ENCODE data around the gene ADCY2. TPM values are rescaled to one million over a fixed set of nuclear protein-coding genes. Genes with fewer than 3 reads are reported as not detected.
"Not testable (repeated sequence)": the region's sequence is repeated elsewhere in the genome, so short reads cannot be mapped to it uniquely, and the experiment has no call there.

ADCY2 gene
- polyA plus RNA-seq, 4 donors: 0.87 to 3.7 (median 2.2) TPM

- H3K9me3 ChIP-seq (ENCODE audit: control insufficient read depth in 2 of 2, insufficient read depth in 1 of 2, low read depth in 1 of 2, low read length in 1 of 2): no peaks in the 10 kb centered on the region
- DNase-seq: no peak
- 51 to 71% (median 63%) methylated on average over 12 of the region's 12 CpGs for WGBS, 3 donors
- no peak overlapping the region for H3K4me3 ChIP-seq (ENCODE audit: low read depth in 1 of 3, low read length in 3 of 3)
- no peak for FAIRE-seq
- no peak overlapping the region for H3K27ac ChIP-seq (ENCODE audit: low read depth in 1 of 3, low read length in 2 of 3)
- H3K27me3 ChIP-seq (ENCODE audit: control insufficient read depth in 3 of 3, insufficient read depth in 3 of 3, low read length in 3 of 3): no peaks in the 10 kb centered on the region
- H3K4me1 ChIP-seq (ENCODE audit: control insufficient read depth in 3 of 3, insufficient read depth in 2 of 3, low read depth in 1 of 3, low read length in 2 of 3): no peaks in the 10 kb centered on the region
- no peaks in the 10 kb centered on the region for H3K36me3 ChIP-seq (ENCODE audit: control insufficient read depth in 3 of 3, insufficient read depth in 2 of 3, low read depth in 1 of 3, low read length in 3 of 3)
Observed at GRCh38 chr5:7419846-7420245, 23.9 kb downstream of the ADCY2 start.

DNA sequence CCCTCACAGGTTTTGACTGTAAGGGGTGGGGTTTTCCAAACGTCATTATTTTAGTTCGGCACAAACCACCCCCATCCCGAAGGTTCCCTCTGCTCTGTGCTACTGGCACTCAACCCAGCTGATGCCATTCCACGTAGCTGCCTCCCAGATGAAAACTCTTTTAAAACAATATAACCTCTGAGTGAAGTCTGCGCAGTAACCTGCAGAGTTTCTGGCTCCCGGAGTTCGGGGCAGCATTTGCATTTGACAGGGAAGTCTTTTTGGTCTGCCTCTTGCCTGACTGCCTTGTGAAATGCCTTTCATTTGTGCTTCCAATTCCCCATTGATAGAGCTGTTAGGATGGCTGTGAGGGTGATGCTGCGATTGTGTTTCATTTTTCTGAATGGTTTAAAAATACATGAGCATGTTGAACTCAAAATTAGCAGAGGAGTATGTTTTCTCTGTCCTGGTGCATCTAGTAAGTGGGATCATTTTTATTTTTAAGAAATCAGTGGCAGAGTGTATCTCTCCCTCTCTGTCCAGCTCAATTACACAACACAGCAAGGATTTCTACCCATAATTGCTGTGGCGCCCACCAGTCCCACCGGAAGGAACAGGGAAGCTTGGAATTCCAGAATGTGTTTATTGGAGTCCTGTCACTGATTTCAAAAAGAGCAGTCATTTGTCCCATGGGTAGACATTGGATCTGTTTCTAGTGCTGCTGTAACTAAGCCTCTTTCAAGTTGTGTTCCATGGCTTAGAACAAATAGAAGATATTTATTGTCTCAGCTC lies 24.8 kb downstream of the ADCY2 start:
- H3K27ac ChIP-seq (ENCODE audit: low read depth in 1 of 3, low read length in 2 of 3): no peak overlapping the region
- H3K4me3 ChIP-seq (ENCODE audit: low read depth in 1 of 3, low read length in 3 of 3): no peak overlapping the region
- no peak for DNase-seq
- 50 to 70% (median 54%) methylated on average over 10 of the region's 10 CpGs for WGBS, 3 donors
- no peaks in the 10 kb centered on the region for H3K27me3 ChIP-seq (ENCODE audit: control insufficient read depth in 3 of 3, insufficient read depth in 3 of 3, low read length in 3 of 3)
- no peak for FAIRE-seq
- no peaks in the 10 kb centered on the region for H3K9me3 ChIP-seq (ENCODE audit: control insufficient read depth in 2 of 2, insufficient read depth in 1 of 2, low read depth in 1 of 2, low read length in 1 of 2)
- no peaks in the 10 kb centered on the region for H3K36me3 ChIP-seq (ENCODE audit: control insufficient read depth in 3 of 3, insufficient read depth in 2 of 3, low read depth in 1 of 3, low read length in 3 of 3)
- no peaks in the 10 kb centered on the region for H3K4me1 ChIP-seq (ENCODE audit: control insufficient read depth in 3 of 3, insufficient read depth in 2 of 3, low read depth in 1 of 3, low read length in 2 of 3)

GRCh38 chr5:7422316-7423106 lies 26.6 kb downstream of the ADCY2 start:
- Histone ChIP-seq H3K27me3 (ENCODE audit: control insufficient read depth in 3 of 3, insufficient read depth in 3 of 3, low read length in 3 of 3) (no peaks in the 10 kb centered on the region), H3K4me3 (ENCODE audit: low read depth in 1 of 3, low read length in 3 of 3) (no peak overlapping the region), H3K27ac (ENCODE audit: low read depth in 1 of 3, low read length in 2 of 3) (no peak overlapping the region), H3K4me1 (ENCODE audit: control insufficient read depth in 3 of 3, insufficient read depth in 2 of 3, low read depth in 1 of 3, low read length in 2 of 3) (no peaks in the 10 kb centered on the region), H3K36me3 (ENCODE audit: control insufficient read depth in 3 of 3, insufficient read depth in 2 of 3, low read depth in 1 of 3, low read length in 3 of 3) (no peaks in the 10 kb centered on the region), H3K9me3 (ENCODE audit: control insufficient read depth in 2 of 2, insufficient read depth in 1 of 2, low read depth in 1 of 2, low read length in 1 of 2) (no peaks in the 10 kb centered on the region)
- DNase-seq: no peak
- 53 to 63% (median 53%) methylated on average over 6 of the region's 6 CpGs for WGBS, 3 donors
- no peak for FAIRE-seq

DNA sequence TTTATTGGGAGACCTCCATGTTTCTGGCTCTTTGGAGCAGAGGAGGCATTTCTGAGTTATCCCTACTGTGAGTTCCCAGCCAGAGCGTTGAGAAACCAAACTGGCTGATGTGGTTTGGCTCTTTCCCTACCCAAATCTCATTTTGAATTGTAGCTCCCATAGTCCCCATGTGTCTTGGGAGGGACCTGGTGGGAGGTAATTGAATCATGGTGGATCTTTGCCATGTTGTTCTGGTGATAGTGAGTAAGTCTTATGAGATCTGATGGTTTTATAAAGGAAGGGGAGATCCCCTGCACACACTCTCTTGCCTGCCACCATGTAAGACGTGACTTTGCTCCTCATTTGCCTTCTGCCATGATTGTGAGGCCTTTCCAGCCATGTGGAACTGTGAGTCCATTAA lies 27.3 kb downstream of the ADCY2 start:
- WGBS, 3 donors: 57 to 81% (median 80%) methylated on average over 2 of the region's 2 CpGs
- not testable (repeated sequence) for DNase-seq; H3K36me3 ChIP-seq (ENCODE audit: control insufficient read depth in 3 of 3, insufficient read depth in 2 of 3, low read depth in 1 of 3, low read length in 3 of 3)

DNA sequence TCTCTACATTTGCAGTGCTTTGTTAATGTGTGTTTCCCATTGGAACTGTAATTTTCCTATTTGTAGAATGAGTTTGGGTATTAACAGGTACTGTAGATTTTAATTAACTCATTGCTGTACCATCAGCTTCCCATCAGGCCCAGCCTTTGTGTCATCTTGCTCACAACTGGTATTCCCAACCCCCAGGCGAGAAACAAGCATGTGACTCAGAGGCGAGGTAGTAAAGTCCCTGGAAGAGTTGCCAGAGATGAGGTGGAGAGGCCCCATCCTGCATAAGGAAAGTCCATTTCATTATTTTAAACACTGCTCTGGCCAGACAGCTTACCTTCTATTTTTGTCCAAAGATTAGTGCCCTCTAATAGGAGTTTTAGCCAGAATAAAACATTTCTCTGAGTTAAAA lies 29.9 kb downstream of the ADCY2 start:
- no peaks in the 10 kb centered on the region for H3K36me3 ChIP-seq (ENCODE audit: control insufficient read depth in 3 of 3, insufficient read depth in 2 of 3, low read depth in 1 of 3, low read length in 3 of 3)
- no peak for FAIRE-seq
- no peak overlapping the region for H3K4me3 ChIP-seq (ENCODE audit: low read depth in 1 of 3, low read length in 3 of 3)
- H3K4me1 ChIP-seq (ENCODE audit: control insufficient read depth in 3 of 3, insufficient read depth in 2 of 3, low read depth in 1 of 3, low read length in 2 of 3): no peaks in the 10 kb centered on the region
- peak in 1 of 2 donors; percentile 33 for DNase-seq
- 77 to 78% (median 78%) methylated on average over 2 of the region's 2 CpGs for WGBS, 3 donors
- no peaks in the 10 kb centered on the region for H3K9me3 ChIP-seq (ENCODE audit: control insufficient read depth in 2 of 2, insufficient read depth in 1 of 2, low read depth in 1 of 2, low read length in 1 of 2)
- H3K27ac ChIP-seq (ENCODE audit: low read depth in 1 of 3, low read length in 2 of 3): no peak overlapping the region
- H3K27me3 ChIP-seq (ENCODE audit: control insufficient read depth in 3 of 3, insufficient read depth in 3 of 3, low read length in 3 of 3): no peaks in the 10 kb centered on the region

More for the DNA sequence above, 27.3 kb downstream of the ADCY2 start:
- H3K4me1 ChIP-seq (ENCODE audit: control insufficient read depth in 3 of 3, insufficient read depth in 2 of 3, low read depth in 1 of 3, low read length in 2 of 3); H3K27ac ChIP-seq (ENCODE audit: low read depth in 1 of 3, low read length in 2 of 3); FAIRE-seq; H3K27me3 ChIP-seq (ENCODE audit: control insufficient read depth in 3 of 3, insufficient read depth in 3 of 3, low read length in 3 of 3); H3K9me3 ChIP-seq (ENCODE audit: control insufficient read depth in 2 of 2, insufficient read depth in 1 of 2, low read depth in 1 of 2, low read length in 1 of 2); H3K4me3 ChIP-seq (ENCODE audit: low read depth in 1 of 3, low read length in 3 of 3): not testable (repeated sequence)

GRCh38 chr5:7426284-7426683 lies 30.3 kb downstream of the ADCY2 start:
- DNase-seq (no peak), FAIRE-seq (no peak)
- no peaks in the 10 kb centered on the region for H3K27me3 ChIP-seq (ENCODE audit: control insufficient read depth in 3 of 3, insufficient read depth in 3 of 3, low read length in 3 of 3)
- H3K27ac ChIP-seq (ENCODE audit: low read depth in 1 of 3, low read length in 2 of 3): no peak overlapping the region
- WGBS, 3 donors: 80 to 88% (median 87%) methylated on average over 4 of the region's 4 CpGs
- no peak overlapping the region for H3K4me3 ChIP-seq (ENCODE audit: low read depth in 1 of 3, low read length in 3 of 3)
- no peaks in the 10 kb centered on the region for H3K9me3 ChIP-seq (ENCODE audit: control insufficient read depth in 2 of 2, insufficient read depth in 1 of 2, low read depth in 1 of 2, low read length in 1 of 2)
- H3K4me1 ChIP-seq (ENCODE audit: control insufficient read depth in 3 of 3, insufficient read depth in 2 of 3, low read depth in 1 of 3, low read length in 2 of 3): no peaks in the 10 kb centered on the region
- no peaks in the 10 kb centered on the region for H3K36me3 ChIP-seq (ENCODE audit: control insufficient read depth in 3 of 3, insufficient read depth in 2 of 3, low read depth in 1 of 3, low read length in 3 of 3)

- Histone ChIP-seq H3K27me3 (ENCODE audit: control insufficient read depth in 3 of 3, insufficient read depth in 3 of 3, low read length in 3 of 3) (no peaks in the 10 kb centered on the region), H3K4me1 (ENCODE audit: control insufficient read depth in 3 of 3, insufficient read depth in 2 of 3, low read depth in 1 of 3, low read length in 2 of 3) (no peaks in the 10 kb centered on the region), H3K36me3 (ENCODE audit: control insufficient read depth in 3 of 3, insufficient read depth in 2 of 3, low read depth in 1 of 3, low read length in 3 of 3) (no peaks in the 10 kb centered on the region), H3K9me3 (ENCODE audit: control insufficient read depth in 2 of 2, insufficient read depth in 1 of 2, low read depth in 1 of 2, low read length in 1 of 2) (peaks cover 0 to 2% of the 10 kb centered on the region in 2 donors), H3K4me3 (ENCODE audit: low read depth in 1 of 3, low read length in 3 of 3) (no peak overlapping the region), H3K27ac (ENCODE audit: low read depth in 1 of 3, low read length in 2 of 3) (no peak overlapping the region)
- 90 to 94% (median 90%) methylated on average over 6 of the region's 6 CpGs for WGBS, 3 donors
- no peak for FAIRE-seq
- DNase-seq: no peak
Observed at GRCh38 chr5:7434914-7435313, 39.0 kb downstream of the ADCY2 start.

DNA sequence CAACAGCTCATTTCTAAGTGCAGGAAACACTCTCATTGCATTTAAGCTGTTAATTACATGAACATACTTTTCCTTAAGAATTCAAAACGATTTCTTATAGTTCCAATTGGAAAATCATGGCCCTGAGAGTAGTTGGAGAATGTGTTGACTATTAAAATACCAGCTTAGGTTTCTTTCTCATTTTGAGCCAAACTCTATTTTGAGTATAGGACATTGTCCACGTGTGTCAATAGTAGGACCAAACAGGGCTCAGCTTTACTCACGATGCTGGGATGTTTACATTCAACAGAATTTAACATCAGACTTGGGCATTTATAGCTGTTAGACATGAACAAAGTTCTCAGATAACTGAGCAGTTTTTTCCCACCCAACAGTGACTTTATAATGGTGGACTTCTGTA lies 39.6 kb downstream of the ADCY2 start:
- H3K4me1 ChIP-seq (ENCODE audit: control insufficient read depth in 3 of 3, insufficient read depth in 2 of 3, low read depth in 1 of 3, low read length in 2 of 3): no peaks in the 10 kb centered on the region
- H3K9me3 ChIP-seq (ENCODE audit: control insufficient read depth in 2 of 2, insufficient read depth in 1 of 2, low read depth in 1 of 2, low read length in 1 of 2): peaks cover 0 to 2% of the 10 kb centered on the region in 2 donors
- no peaks in the 10 kb centered on the region for H3K36me3 ChIP-seq (ENCODE audit: control insufficient read depth in 3 of 3, insufficient read depth in 2 of 3, low read depth in 1 of 3, low read length in 3 of 3)
- no peaks in the 10 kb centered on the region for H3K27me3 ChIP-seq (ENCODE audit: control insufficient read depth in 3 of 3, insufficient read depth in 3 of 3, low read length in 3 of 3)
- WGBS, 3 donors: 43 to 57% (median 47%) methylated on average over 3 of the region's 3 CpGs
- FAIRE-seq (no peak), DNase-seq (no peak)
- no peak overlapping the region for H3K27ac ChIP-seq (ENCODE audit: low read depth in 1 of 3, low read length in 2 of 3)
- H3K4me3 ChIP-seq (ENCODE audit: low read depth in 1 of 3, low read length in 3 of 3): no peak overlapping the region
